ENCODE results near the gene STYK1.

The STYK1 gene

DNA sequence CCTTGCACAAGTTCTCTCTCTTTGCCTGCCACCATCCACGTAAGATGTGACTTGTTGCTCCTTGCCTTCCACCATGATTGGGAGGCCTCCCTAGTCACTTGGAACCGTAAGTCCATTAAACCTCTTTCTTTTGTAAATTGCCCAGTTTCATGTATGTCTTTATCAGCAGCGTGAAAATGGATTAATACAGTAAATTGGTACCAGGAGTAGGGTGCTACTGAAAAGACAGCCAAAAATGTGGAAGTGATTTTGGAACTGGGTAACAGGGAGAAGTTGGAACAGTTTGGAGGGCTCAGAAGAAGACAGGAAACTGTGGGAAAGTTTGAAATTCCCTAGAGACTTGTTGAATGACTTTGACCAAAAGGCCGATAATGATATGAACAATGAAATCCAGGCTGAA is 27.9 kb downstream of the STYK1 start:
- Histone ChIP-seq H4K20me1 (ENCODE audit: insufficient read depth, low read length) (no peaks in the 10 kb centered on the region), H3K9me3 (ENCODE audit: insufficient read depth, low read length, severe bottlenecking) (peaks cover 9% of the 10 kb centered on the region), H3K36me3 (ENCODE audit: insufficient read depth, low read length) (no peaks in the 10 kb centered on the region), H3K27ac (ENCODE audit: low read length) (no peak overlapping the region), H3K27me3 (ENCODE audit: insufficient read depth, low read length, poor library complexity) (no peaks in the 10 kb centered on the region), H3K79me2 (ENCODE audit: insufficient read depth, low read length) (no peaks in the 10 kb centered on the region), H2AFZ (ENCODE audit: low read depth, low read length) (no peak overlapping the region), H3K9ac (ENCODE audit: low read depth, low read length) (no peak overlapping the region), H3K4me2 (ENCODE audit: insufficient read depth, low read length) (no peak overlapping the region), H3K4me3 (ENCODE audit: low read depth in 1 of 2, low read length in 2 of 2) (no peak overlapping the region), H3K4me1 (ENCODE audit: insufficient read depth, low read length) (no peaks in the 10 kb centered on the region)
- DNase-seq (no peak), ATAC-seq (ENCODE audit: insufficient read depth, low read depth) (no peak)
- no peak for TF ChIP-seq EZH2 (IDR thresholded peaks at IDR 0.05; ENCODE audit: borderline replicate concordance, low read depth, low read length, severe bottlenecking)
- TF ChIP-seq, protein P1, sequence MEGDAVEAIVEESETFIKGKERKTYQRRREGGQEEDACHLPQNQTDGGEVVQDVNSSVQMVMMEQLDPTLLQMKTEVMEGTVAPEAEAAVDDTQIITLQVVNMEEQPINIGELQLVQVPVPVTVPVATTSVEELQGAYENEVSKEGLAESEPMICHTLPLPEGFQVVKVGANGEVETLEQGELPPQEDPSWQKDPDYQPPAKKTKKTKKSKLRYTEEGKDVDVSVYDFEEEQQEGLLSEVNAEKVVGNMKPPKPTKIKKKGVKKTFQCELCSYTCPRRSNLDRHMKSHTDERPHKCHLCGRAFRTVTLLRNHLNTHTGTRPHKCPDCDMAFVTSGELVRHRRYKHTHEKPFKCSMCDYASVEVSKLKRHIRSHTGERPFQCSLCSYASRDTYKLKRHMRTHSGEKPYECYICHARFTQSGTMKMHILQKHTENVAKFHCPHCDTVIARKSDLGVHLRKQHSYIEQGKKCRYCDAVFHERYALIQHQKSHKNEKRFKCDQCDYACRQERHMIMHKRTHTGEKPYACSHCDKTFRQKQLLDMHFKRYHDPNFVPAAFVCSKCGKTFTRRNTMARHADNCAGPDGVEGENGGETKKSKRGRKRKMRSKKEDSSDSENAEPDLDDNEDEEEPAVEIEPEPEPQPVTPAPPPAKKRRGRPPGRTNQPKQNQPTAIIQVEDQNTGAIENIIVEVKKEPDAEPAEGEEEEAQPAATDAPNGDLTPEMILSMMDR (IDR thresholded peaks at IDR 0.05; ENCODE audit: borderline replicate concordance, extremely low read depth, low read length, poor library complexity, severe bottlenecking): no peak

DNA sequence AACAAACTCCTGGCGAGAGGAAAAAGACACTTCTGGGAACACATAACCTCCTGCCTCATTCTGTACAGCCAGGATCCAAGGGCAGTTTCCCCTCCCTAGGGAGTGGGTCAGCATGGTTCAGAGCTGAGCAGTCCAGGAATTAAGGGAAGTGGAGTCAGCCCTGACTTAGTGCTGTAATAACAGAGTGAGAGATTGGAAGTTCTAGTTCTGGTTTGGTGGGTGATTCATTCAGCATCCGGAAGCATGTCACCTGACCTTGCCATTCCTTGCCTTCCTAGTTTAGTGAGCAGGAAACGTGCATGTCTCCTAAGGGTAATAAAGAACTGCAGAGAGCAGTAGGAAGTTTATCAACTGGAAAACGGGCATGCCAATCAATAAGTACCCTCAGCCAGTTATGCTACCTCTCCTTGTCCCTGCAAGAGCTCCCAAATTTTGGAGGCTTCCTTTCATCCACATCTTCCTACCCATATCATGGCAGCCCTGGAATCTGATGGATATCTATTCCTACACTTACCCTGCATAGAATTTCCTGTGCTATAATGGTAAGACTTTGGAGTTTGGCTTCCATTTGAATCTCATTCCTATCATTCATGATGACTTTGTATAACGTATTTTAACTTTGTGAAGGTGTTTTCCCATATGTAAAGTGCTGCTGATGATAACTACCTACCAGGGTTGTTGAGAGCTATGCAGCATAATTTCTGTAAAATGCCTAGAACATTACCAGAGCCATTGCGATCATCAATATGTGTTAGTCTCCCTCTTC is 31.9 kb downstream of the STYK1 start:
- no peaks in the 10 kb centered on the region for H3K27me3 ChIP-seq (ENCODE audit: insufficient read depth, low read length, poor library complexity)
- H3K4me2 ChIP-seq (ENCODE audit: insufficient read depth, low read length): no peak overlapping the region
- no peak overlapping the region for H3K27ac ChIP-seq (ENCODE audit: low read length)
- peaks cover 8% of the 10 kb centered on the region for H3K9me3 ChIP-seq (ENCODE audit: insufficient read depth, low read length, severe bottlenecking)
- H3K79me2 ChIP-seq (ENCODE audit: insufficient read depth, low read length): no peaks in the 10 kb centered on the region
- no peaks in the 10 kb centered on the region for H3K4me1 ChIP-seq (ENCODE audit: insufficient read depth, low read length)
- DNase-seq: no peak
- no peaks in the 10 kb centered on the region for H3K36me3 ChIP-seq (ENCODE audit: insufficient read depth, low read length)
- no peak overlapping the region for H2AFZ ChIP-seq (ENCODE audit: low read depth, low read length)
- H4K20me1 ChIP-seq (ENCODE audit: insufficient read depth, low read length): no peaks in the 10 kb centered on the region
- ATAC-seq (ENCODE audit: insufficient read depth, low read depth): no peak
- H3K4me3 ChIP-seq (ENCODE audit: low read depth in 1 of 2, low read length in 2 of 2): no peak overlapping the region
- TF ChIP-seq, protein P1 (IDR thresholded peaks at IDR 0.05; ENCODE audit: borderline replicate concordance, extremely low read depth, low read length, poor library complexity, severe bottlenecking): no peak
- TF ChIP-seq EZH2 (IDR thresholded peaks at IDR 0.05; ENCODE audit: borderline replicate concordance, low read depth, low read length, severe bottlenecking): no peak
- H3K9ac ChIP-seq (ENCODE audit: low read depth, low read length): no peak overlapping the region

DNA sequence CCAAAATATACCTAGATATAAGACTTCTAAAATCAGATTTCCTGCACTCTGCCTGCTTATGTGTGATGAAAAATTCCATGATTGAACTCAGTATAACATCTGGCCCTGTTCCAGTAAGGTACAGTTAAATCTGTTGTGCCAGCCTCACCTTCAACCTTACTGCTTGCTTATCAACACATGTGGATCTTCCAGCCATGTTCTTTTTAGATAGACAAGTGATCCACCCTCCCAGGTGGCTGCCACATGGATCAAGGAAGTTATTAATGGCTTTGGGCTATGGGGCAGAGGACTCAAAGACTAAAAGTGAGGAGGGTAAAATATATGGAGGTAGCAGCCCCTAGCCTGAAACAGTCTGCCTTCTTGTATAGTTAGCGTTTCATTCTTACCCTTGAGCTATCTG is 35.1 kb downstream of the STYK1 start:
- peaks cover 5% of the 10 kb centered on the region for H3K27me3 ChIP-seq (ENCODE audit: insufficient read depth, low read length, poor library complexity)
- H2AFZ ChIP-seq (ENCODE audit: low read depth, low read length): no peak overlapping the region
- no peaks in the 10 kb centered on the region for H3K79me2 ChIP-seq (ENCODE audit: insufficient read depth, low read length)
- no peak for TF ChIP-seq EZH2 (IDR thresholded peaks at IDR 0.05; ENCODE audit: borderline replicate concordance, low read depth, low read length, severe bottlenecking)
- TF ChIP-seq, protein P1 (IDR thresholded peaks at IDR 0.05; ENCODE audit: borderline replicate concordance, extremely low read depth, low read length, poor library complexity, severe bottlenecking): no peak
- no peak overlapping the region for H3K9ac ChIP-seq (ENCODE audit: low read depth, low read length)
- no peaks in the 10 kb centered on the region for H4K20me1 ChIP-seq (ENCODE audit: insufficient read depth, low read length)
- ATAC-seq (ENCODE audit: insufficient read depth, low read depth): no peak
- no peak overlapping the region for H3K4me2 ChIP-seq (ENCODE audit: insufficient read depth, low read length)
- no peaks in the 10 kb centered on the region for H3K36me3 ChIP-seq (ENCODE audit: insufficient read depth, low read length)
- H3K9me3 ChIP-seq (ENCODE audit: insufficient read depth, low read length, severe bottlenecking): no peaks in the 10 kb centered on the region
- H3K4me1 ChIP-seq (ENCODE audit: insufficient read depth, low read length): no peaks in the 10 kb centered on the region
- H3K4me3 ChIP-seq (ENCODE audit: low read depth in 1 of 2, low read length in 2 of 2): no peak overlapping the region
- DNase-seq: no peak
- H3K27ac ChIP-seq (ENCODE audit: low read length): no peak overlapping the region
